HEK293 (cell line): ENCODE data around the gene ASCL3.

ENCODE experiments used
- CTCF ChIA-PET: fragments of 350-600 bp; formaldehyde crosslinking; extraction: SDS; loops from one replicate; lab custom pipeline; 2021; ENCODE audit warnings: antibody characterized with exemption; lab: Yijun Ruan, JAX
- POLR2A ChIA-PET: fragments of 300-600 bp; formaldehyde crosslinking; extraction: SDS; loops from one replicate; lab custom pipeline; 2020; ENCODE audit warnings: antibody characterized with exemption, inconsistent platforms; lab: Yijun Ruan, JAX
- H3K27ac ChIP-seq: fragments of 200-500 bp; sonication (Bioruptor generic); 2 replicates; pipeline ENCODE4 v1.5.1; 2014; ENCODE audit warnings: low read depth, low read length, control low read depth, inconsistent platforms; ENCODE audit errors: extremely low read depth
- H3K36me3 ChIP-seq, 2 experiments: fragments of 200-500 bp in 1 of 2; sonication (Bioruptor generic) in 1 of 2; 1 replicate in 1 of 2; 2 replicates in 1 of 2; pipeline ENCODE4 v1.5.1; 2014 to 2017; ENCODE audit warnings: inconsistent platforms in 2 of 2, low read length in 2 of 2; ENCODE audit not compliant: control insufficient read depth in 2 of 2, insufficient read depth in 1 of 2
- H3K4me1 ChIP-seq: fragments of 200-500 bp; sonication (Bioruptor generic); 2 replicates; pipeline ENCODE4 v1.5.1; 2014; ENCODE audit warnings: mild to moderate bottlenecking, low read length, inconsistent platforms; ENCODE audit not compliant: control insufficient read depth, insufficient read depth
- H3K4me3 ChIP-seq: 2 replicates; pipeline ENCODE4 v1.5.1; 2011; ENCODE audit warnings: low read depth, mild to moderate bottlenecking, control low read depth, low read length, moderate library complexity
- H3K9me3 ChIP-seq: fragments of 200-500 bp; sonication (Bioruptor generic); 2 replicates; pipeline ENCODE4 v1.5.1; 2014; ENCODE audit warnings: low read depth, low read length, inconsistent platforms; ENCODE audit not compliant: control insufficient read depth, insufficient read depth
- BCL11B ChIP-seq: fragments of 450-650 bp; formaldehyde crosslinking; IDR thresholded peaks from 2 replicates; pipeline ENCODE4 v1.5.1; 2016; ENCODE audit warnings: low read depth, missing biosample characterization, missing genetic modification characterization
- GFI1B ChIP-seq: fragments of 450-650 bp; formaldehyde crosslinking; IDR thresholded peaks from 2 replicates; pipeline ENCODE4 v1.5.1; 2016; ENCODE audit warnings: missing biosample characterization, missing genetic modification characterization
- KLF7 ChIP-seq: fragments of 450-650 bp; formaldehyde crosslinking; IDR thresholded peaks from 2 replicates; pipeline ENCODE4 v1.5.1; 2016; ENCODE audit warnings: missing biosample characterization, missing genetic modification characterization, borderline replicate concordance
- ZBTB1 ChIP-seq: fragments of 450-650 bp; formaldehyde crosslinking; IDR thresholded peaks from 2 replicates; pipeline ENCODE4 v1.5.1; 2016; ENCODE audit warnings: missing biosample characterization, missing genetic modification characterization
- ZNF121 ChIP-seq: fragments of 450-650 bp; formaldehyde crosslinking; IDR thresholded peaks from 2 replicates; pipeline ENCODE4 v1.5.1; 2016; ENCODE audit warnings: missing biosample characterization, missing genetic modification characterization
- ZNF157 ChIP-seq: fragments of 450-650 bp; formaldehyde crosslinking; IDR thresholded peaks from 2 replicates; pipeline ENCODE4 v1.5.1; 2016; ENCODE audit warnings: missing biosample characterization, missing genetic modification characterization
- ZNF202 ChIP-seq: fragments of 450-650 bp; formaldehyde crosslinking; IDR thresholded peaks from 2 replicates; pipeline ENCODE4 v1.5.1; 2016; ENCODE audit warnings: missing biosample characterization, missing genetic modification characterization, borderline replicate concordance
- ZNF311 ChIP-seq: fragments of 450-650 bp; formaldehyde crosslinking; IDR thresholded peaks from 2 replicates; pipeline ENCODE4 v1.5.1; 2017; ENCODE audit warnings: missing biosample characterization, missing genetic modification characterization, borderline replicate concordance
- ZNF354C ChIP-seq: fragments of 450-650 bp; formaldehyde crosslinking; IDR thresholded peaks from 2 replicates; pipeline ENCODE4 v1.5.1; 2016; ENCODE audit warnings: missing biosample characterization, missing genetic modification characterization, low read depth, borderline replicate concordance
- ZNF529 ChIP-seq: fragments of 450-650 bp; formaldehyde crosslinking; IDR thresholded peaks from 2 replicates; pipeline ENCODE4 v1.5.1; 2017; ENCODE audit warnings: missing genetic modification characterization, missing biosample characterization; ENCODE audit not compliant: insufficient replicate concordance
- ZNF549 ChIP-seq: fragments of 450-650 bp; IDR thresholded peaks from 2 replicates; pipeline ENCODE4 v1.5.1; 2018; ENCODE audit warnings: missing biosample characterization, missing genetic modification characterization, mild to moderate bottlenecking, inconsistent platforms, moderate library complexity
- ZNF621 ChIP-seq: fragments of 450-650 bp; formaldehyde crosslinking; IDR thresholded peaks from 2 replicates; pipeline ENCODE4 v1.5.1; 2017; ENCODE audit warnings: missing biosample characterization, missing genetic modification characterization
- ZNF701 ChIP-seq: fragments of 450-650 bp; formaldehyde crosslinking; IDR thresholded peaks from 2 replicates; pipeline ENCODE4 v1.5.1; 2016; ENCODE audit warnings: missing biosample characterization, missing genetic modification characterization
- ZNF843 ChIP-seq: fragments of 450-650 bp; formaldehyde crosslinking; IDR thresholded peaks from 2 replicates; pipeline ENCODE4 v1.5.1; 2016; ENCODE audit warnings: missing biosample characterization, missing genetic modification characterization
- TF ChIP-seq, protein P1 (sequence below): fragments of 450-650 bp; formaldehyde crosslinking; IDR thresholded peaks from 2 replicates; pipeline ENCODE4 v1.5.1; 2016; ENCODE audit warnings: missing biosample characterization, missing genetic modification characterization
- TF ChIP-seq, protein P2 (sequence below): fragments of 450-650 bp; formaldehyde crosslinking; conservative IDR thresholded peaks from 2 replicates; pipeline ENCODE4 v1.5.1; 2016; ENCODE audit warnings: low read depth, missing biosample characterization, missing genetic modification characterization
- TF ChIP-seq, protein P3 (sequence below): fragments of 450-650 bp; formaldehyde crosslinking; conservative IDR thresholded peaks from 2 replicates; pipeline ENCODE4 v1.5.1; 2016; ENCODE audit warnings: low read depth, missing biosample characterization, missing genetic modification characterization

ASCL3 gene

DNA sequence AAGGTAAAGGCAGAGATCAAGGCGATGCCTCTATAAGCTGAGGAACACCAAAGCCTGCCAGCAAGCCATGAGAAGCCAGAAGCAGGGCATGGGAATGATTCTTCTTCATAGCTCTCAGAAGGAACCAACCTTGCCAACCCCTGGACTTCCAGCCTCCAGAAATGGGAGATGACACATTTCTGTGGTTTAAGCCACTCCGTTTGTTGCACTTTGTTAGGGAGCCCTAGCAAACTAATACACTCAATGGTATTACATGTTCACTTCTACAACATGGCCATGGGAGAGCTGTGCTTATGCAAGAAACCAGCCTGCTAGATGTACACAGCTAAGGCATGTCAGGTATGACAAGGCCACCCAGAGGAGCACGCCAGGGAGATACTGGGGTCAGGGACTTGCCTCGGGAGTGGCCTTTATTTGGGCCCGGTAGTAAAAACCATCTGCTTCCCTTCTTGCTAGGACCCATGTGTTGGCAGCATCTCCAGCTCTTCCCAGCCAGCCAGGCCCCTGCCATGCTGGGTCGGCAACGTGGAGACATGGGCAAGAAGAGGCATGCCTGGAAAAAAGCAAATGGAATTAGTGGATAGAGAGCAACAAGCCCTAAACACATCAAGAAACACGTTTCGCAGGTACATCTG, 13.7 kb downstream of the ASCL3 start:
- no peaks in the 10 kb centered on the region for H3K4me1 ChIP-seq
- POLR2A ChIA-PET = no interaction called here
- TF ChIP-seq GFI1B (no peak), ZBTB1 (no peak), ZNF843 (tag by site-specific recombination) (no peak), ZNF549 (no peak), BCL11B (no peak), ZNF701 (tag by site-specific recombination) (no peak), ZNF121 (tag by site-specific recombination) (no peak), ZNF311 (tag by site-specific recombination) (no peak), ZNF157 (tag by site-specific recombination) (no peak), ZNF529 (no peak), ZNF202 (no peak), KLF7 (tag by site-specific recombination) (no peak), ZNF621 (no peak), ZNF354C (tag by site-specific recombination) (no peak)
- TF ChIP-seq, protein P1, sequence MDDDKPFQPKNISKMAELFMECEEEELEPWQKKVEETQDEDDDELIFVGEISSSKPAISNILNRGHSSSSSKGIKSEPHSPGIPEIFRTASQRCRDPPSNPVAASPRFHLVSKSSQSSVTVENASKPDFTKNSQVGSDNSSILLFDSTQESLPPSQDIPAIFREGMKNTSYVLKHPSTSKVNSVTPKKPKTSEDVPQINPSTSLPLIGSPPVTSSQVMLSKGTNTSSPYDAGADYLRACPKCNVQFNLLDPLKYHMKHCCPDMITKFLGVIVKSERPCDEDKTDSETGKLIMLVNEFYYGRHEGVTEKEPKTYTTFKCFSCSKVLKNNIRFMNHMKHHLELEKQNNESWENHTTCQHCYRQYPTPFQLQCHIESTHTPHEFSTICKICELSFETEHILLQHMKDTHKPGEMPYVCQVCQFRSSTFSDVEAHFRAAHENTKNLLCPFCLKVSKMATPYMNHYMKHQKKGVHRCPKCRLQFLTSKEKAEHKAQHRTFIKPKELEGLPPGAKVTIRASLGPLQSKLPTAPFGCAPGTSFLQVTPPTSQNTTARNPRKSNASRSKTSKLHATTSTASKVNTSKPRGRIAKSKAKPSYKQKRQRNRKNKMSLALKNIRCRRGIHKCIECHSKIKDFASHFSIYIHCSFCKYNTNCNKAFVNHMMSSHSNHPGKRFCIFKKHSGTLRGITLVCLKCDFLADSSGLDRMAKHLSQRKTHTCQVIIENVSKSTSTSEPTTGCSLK (tag by site-specific recombination) = no peak
- TF ChIP-seq, protein P2, sequence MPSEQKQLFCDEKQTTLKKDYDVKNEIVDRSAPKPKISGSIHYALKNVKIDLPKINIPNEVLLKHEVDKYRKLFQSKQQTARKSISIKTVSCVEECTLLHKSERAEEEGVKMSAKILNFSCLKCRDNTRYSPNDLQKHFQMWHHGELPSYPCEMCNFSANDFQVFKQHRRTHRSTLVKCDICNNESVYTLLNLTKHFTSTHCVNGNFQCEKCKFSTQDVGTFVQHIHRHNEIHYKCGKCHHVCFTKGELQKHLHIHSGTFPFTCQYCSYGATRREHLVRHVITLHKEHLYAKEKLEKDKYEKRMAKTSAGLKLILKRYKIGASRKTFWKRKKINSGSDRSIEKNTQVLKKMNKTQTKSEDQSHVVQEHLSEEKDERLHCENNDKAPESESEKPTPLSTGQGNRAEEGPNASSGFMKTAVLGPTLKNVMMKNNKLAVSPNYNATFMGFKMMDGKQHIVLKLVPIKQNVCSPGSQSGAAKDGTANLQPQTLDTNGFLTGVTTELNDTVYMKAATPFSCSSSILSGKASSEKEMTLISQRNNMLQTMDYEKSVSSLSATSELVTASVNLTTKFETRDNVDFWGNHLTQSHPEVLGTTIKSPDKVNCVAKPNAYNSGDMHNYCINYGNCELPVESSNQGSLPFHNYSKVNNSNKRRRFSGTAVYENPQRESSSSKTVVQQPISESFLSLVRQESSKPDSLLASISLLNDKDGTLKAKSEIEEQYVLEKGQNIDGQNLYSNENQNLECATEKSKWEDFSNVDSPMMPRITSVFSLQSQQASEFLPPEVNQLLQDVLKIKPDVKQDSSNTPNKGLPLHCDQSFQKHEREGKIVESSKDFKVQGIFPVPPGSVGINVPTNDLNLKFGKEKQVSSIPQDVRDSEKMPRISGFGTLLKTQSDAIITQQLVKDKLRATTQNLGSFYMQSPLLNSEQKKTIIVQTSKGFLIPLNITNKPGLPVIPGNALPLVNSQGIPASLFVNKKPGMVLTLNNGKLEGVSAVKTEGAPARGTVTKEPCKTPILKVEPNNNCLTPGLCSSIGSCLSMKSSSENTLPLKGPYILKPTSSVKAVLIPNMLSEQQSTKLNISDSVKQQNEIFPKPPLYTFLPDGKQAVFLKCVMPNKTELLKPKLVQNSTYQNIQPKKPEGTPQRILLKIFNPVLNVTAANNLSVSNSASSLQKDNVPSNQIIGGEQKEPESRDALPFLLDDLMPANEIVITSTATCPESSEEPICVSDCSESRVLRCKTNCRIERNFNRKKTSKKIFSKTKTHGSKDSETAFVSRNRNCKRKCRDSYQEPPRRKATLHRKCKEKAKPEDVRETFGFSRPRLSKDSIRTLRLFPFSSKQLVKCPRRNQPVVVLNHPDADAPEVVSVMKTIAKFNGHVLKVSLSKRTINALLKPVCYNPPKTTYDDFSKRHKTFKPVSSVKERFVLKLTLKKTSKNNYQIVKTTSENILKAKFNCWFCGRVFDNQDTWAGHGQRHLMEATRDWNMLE (tag by site-specific recombination) = no peak
- TF ChIP-seq, protein P3, sequence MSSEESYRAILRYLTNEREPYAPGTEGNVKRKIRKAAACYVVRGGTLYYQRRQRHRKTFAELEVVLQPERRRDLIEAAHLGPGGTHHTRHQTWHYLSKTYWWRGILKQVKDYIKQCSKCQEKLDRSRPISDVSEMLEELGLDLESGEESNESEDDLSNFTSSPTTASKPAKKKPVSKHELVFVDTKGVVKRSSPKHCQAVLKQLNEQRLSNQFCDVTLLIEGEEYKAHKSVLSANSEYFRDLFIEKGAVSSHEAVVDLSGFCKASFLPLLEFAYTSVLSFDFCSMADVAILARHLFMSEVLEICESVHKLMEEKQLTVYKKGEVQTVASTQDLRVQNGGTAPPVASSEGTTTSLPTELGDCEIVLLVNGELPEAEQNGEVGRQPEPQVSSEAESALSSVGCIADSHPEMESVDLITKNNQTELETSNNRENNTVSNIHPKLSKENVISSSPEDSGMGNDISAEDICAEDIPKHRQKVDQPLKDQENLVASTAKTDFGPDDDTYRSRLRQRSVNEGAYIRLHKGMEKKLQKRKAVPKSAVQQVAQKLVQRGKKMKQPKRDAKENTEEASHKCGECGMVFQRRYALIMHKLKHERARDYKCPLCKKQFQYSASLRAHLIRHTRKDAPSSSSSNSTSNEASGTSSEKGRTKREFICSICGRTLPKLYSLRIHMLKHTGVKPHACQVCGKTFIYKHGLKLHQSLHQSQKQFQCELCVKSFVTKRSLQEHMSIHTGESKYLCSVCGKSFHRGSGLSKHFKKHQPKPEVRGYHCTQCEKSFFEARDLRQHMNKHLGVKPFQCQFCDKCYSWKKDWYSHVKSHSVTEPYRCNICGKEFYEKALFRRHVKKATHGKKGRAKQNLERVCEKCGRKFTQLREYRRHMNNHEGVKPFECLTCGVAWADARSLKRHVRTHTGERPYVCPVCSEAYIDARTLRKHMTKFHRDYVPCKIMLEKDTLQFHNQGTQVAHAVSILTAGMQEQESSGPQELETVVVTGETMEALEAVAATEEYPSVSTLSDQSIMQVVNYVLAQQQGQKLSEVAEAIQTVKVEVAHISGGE (tag by site-specific recombination) = no peak
- TF ChIP-seq, all 188 proteins: peak for 0
- no peaks in the 10 kb centered on the region for H3K9me3 ChIP-seq
- no peak overlapping the region for H3K27ac ChIP-seq
- H3K4me3 ChIP-seq = no peak overlapping the region
- peaks cover 0 to 32% of the 10 kb centered on the region in 2 experiments; a peak in 1 of 3 replicates for H3K36me3 ChIP-seq
- CTCF ChIA-PET = no interaction called here
